Esophagus squamous epithelium (tissue), 4 donors: ENCODE measurements around the gene MESD.

Source experiments
- POLR2A ChIP-seq, 4 donors: fragments of 450-650 bp; IDR thresholded peaks; one replicate each; pipeline ENCODE4 v1.6.1; 2017; ENCODE audit warnings: antibody characterized with exemption in 4 of 4, mild to moderate bottlenecking in 4 of 4, moderate library complexity in 3 of 4
- TF ChIP-seq, protein P1 (sequence below), 6 experiments: fragments of 450-650 bp in 4 of 6; fragments of 200-600 bp in 2 of 6; sonication (generic) in 2 of 6; IDR thresholded peaks; one replicate each; pipeline ENCODE4 v1.5.1; 2016 to 2019; ENCODE audit warnings: antibody characterized with exemption in 6 of 6, mild to moderate bottlenecking in 4 of 6, moderate library complexity in 4 of 6

DNA sequence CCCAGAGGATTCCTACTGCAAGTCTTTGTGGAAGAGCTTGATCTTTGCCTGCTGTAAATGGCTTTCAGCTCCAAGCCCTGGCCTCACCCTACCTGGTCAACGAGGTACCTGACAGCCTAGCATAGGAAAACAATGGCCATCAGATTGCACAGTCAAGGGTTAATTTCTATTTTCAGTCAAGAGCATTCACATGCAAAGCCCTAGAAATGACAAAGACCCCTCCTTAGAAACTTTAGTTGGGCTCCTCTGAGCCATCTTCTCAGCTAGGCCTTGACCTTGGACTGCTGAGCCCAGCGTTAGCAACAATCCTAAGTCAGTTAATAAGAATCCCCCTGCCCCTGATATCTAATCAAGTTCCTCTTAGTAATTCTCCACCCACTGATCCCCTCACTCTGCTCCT, 18.5 kb downstream of the MESD start:
- TF ChIP-seq, protein P1, sequence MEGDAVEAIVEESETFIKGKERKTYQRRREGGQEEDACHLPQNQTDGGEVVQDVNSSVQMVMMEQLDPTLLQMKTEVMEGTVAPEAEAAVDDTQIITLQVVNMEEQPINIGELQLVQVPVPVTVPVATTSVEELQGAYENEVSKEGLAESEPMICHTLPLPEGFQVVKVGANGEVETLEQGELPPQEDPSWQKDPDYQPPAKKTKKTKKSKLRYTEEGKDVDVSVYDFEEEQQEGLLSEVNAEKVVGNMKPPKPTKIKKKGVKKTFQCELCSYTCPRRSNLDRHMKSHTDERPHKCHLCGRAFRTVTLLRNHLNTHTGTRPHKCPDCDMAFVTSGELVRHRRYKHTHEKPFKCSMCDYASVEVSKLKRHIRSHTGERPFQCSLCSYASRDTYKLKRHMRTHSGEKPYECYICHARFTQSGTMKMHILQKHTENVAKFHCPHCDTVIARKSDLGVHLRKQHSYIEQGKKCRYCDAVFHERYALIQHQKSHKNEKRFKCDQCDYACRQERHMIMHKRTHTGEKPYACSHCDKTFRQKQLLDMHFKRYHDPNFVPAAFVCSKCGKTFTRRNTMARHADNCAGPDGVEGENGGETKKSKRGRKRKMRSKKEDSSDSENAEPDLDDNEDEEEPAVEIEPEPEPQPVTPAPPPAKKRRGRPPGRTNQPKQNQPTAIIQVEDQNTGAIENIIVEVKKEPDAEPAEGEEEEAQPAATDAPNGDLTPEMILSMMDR (IDR thresholded peaks at IDR 0.05) = no peak
- TF ChIP-seq POLR2A (IDR thresholded peaks at IDR 0.05) = no peak
